ENCODE data around the gene OAF.

- no peak for TF ChIP-seq CTCF (IDR thresholded peaks at IDR 0.05)
- no peak for TF ChIP-seq POLR2AphosphoS5 (IDR thresholded peaks at IDR 0.05)
- no peak for TF ChIP-seq POLR2A (IDR thresholded peaks at IDR 0.05)
- TF ChIP-seq EP300 (IDR thresholded peaks at IDR 0.05), result no peak
These were observed 32.4 kb downstream of the OAF start for GRCh38 chr11:120243221-120243620.
